Inflammatory macrophage treated with lipopolysaccharide for 4 hours (primary cell): ENCODE results near the gene NUFIP2.
A peak's percentile ranks its signal among the peaks of the same experiment; 100 is the strongest.
"Not testable (repeated sequence)": the region's sequence is repeated elsewhere in the genome, so short reads cannot be mapped to it uniquely, and the experiment has no call there.

ENCODE experiments used
- DNase-seq: peaks from one replicate; pipeline ENCODE4 v3.0.0-alpha.2; 2020

Gene NUFIP2

DNA sequence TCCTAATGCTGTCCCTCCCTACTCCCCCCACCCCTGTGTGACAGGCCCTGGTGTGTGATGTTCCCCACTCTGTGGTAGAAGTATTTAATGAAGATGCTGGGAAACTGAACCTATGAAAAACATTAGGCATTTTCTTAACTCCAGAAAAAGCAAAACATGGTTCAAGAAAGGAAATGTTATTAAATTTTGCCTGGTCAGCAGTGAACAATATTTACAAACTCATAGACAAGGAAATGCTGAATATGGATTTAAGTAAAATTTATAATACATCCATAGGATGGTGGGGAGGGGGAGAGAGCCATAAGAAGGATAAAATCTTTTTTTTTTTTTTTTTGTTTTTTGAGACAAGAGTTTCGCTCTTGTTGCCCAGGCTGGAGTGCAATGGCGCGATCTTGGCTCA is 58.0 kb downstream of the NUFIP2 start:
- no peak for DNase-seq

- DNase-seq, result peak; percentile 64
Measured at GRCh38 chr17:29234972-29235371, 59.0 kb downstream of the NUFIP2 start.

DNA sequence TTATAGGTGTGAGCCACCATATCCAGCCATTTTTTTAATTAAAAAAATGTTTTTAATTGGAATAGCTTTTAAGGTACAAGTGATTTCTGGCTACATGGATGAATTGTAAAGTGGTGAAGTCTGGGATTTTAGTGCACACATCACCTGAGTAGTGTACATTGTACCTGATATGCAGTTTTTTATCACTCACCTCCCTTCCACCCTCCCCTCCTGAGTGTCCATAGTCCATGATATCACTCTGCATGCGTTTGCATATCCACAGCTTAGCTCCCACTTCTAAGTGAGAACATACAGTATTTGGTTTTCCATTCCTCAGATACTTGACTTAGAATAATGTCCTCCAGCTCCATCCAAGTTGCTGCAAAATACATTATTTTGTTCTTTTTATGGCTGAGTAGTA is 60.6 kb downstream of the NUFIP2 start:
- no peak for DNase-seq

DNA sequence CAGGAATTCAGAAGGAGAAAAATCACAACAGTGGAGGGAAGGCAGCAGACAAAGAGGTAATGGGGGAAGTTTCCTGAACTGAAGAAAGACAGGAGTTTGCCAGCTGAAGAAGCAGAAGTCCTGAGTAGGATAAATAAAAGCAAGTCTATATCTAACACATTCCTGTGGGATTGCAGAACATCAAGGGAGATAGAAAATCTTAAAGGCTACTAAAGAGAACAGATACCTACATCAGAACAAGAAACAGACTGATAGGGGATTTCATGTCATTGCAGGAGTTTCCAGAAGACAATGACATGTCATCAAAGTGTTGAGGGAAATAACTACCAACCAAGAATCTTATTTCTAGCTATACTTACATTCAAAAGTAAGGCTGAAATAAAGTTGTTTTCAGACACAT is 68.6 kb downstream of the NUFIP2 start:
- DNase-seq, result peak; percentile 37

DNA sequence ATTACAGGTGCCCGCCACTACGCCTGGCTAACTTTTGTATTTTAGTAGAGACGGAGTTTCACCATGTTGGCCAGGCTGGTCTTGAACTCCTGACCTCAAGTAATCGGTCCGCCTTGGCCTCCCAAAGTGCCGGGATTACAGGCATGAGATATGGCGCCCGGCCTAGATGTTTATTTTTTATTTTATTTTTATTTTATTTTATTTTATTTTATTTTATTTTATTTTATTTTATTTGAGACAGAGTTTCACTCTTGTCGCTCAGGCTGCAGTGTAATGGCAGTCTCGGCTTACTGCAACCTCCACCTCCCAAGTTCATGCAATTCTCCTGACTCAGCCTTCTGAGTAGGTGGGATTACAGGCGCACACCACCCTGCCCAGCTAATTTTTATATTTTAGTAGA is 72.6 kb downstream of the NUFIP2 start:
- not testable (repeated sequence) for DNase-seq

- DNase-seq, result peak; percentile 75
Measured at GRCh38 chr17:29219378-29220047, 74.4 kb downstream of the NUFIP2 start.

- no peak for DNase-seq
Measured at GRCh38 chr17:29216856-29217255, 77.1 kb downstream of the NUFIP2 start.

GRCh38 chr17:29216181-29216580 is 77.8 kb downstream of the NUFIP2 start:
- no peak for DNase-seq

DNA sequence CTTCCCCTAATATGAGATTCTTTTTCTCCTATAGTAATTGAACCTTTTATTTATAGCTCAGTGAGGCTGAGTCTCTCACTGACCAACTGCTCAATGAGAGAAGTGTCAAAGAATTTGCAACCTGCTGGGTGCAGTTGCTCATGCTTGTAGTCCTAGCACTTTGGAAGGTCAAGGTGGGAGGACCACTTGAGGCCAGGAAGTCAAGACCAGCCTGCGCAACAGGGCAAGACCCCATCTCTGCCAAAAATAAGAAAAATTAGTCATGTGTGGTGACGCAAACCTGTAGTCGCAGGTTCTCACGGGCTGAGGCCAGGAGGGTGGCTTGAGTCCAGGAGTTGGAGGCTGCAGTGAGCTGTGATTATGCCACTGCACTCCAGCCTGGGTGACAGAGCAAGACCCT is 78.2 kb downstream of the NUFIP2 start:
- no peak for DNase-seq

DNA sequence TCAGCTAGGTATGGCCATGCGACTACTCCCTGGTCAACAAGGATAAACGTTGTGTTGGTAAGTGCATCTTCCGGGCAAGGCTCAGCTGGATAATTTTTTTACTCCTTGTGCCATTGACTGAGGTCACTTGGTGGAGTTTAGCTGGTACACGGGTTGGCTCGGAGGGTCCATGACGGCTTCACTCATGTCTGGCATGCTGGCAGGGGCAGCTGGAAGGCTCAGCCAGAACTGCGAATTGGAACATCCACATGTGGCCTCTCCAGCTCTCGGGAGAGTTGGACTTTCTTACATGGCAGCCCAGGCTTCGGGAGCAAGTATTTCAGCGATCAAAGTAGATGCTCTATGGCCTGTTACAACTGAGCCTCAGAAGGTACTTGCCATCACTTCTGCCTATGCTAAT is 78.8 kb downstream of the NUFIP2 start:
- DNase-seq, result no peak

GRCh38 chr17:29214215-29215146 is 79.5 kb downstream of the NUFIP2 start:
- peak; percentile 97 for DNase-seq

- DNase-seq, result peak; percentile 92
Measured at GRCh38 chr17:29212681-29213121, 81.2 kb downstream of the NUFIP2 start.

DNA sequence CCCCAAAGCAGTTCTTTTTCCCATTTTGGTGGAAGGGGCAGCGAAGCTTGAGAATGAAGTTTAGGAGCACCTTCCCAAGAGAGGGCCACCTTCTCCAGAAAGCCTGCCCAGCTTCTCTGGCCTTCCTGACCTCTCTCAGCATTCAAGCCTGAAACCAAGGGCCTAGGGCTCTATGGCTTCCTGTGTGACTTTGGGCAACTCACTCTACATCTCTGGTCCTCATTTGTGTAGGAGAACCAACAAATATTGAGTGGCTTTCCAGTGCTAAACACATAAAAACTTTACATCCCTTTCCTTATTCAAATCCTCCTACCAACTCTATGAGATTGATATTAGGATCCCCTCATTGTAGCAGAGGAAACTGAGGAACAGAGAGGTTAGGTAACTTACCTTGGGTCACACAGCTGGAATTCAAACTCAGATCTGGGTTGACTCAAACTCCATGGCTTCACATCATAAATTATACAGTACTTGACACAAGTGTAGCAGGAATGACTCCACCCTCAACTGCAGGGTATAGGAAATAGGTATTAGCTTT is 81.8 kb downstream of the NUFIP2 start:
- no peak for DNase-seq

DNA sequence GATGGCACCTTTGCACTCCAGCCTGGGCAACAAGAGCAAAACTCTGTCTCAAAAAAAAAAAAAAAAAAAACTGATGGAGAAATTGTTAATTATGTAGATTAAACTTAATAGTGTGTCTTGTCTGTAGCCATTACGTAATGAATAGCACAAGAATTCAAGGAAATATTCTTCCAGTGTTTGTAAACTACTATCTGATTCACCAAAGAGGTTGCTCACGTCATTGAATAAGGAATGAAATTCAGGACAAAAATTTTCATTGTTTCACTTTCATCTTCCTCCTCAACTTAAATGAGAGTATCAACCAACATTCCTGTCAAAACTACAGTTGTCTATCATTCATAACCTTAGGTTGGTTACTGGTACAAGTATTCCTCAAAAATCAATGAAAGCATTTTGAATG is 83.1 kb downstream of the NUFIP2 start:
- DNase-seq, result peak; percentile 91

DNA sequence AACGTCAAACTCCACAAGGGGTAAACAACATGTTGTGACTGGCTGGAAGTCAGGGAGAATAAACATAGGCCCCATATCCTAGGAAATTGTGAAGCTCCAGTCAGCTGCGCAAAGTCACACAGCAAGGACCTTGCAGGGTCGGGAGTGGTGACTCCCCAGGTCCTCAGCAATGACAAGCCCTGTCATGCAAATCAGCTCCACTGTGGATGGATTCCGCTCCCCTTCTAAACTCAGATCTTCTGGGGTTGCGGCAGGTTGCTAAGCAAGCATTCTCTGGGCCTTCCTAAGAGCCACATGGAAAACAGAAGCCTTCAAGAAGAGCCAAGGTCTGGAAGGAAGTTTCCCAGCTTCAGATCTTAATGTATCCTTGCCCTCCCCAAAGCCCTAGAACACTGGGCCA is 84.9 kb downstream of the NUFIP2 start:
- no peak for DNase-seq

DNA sequence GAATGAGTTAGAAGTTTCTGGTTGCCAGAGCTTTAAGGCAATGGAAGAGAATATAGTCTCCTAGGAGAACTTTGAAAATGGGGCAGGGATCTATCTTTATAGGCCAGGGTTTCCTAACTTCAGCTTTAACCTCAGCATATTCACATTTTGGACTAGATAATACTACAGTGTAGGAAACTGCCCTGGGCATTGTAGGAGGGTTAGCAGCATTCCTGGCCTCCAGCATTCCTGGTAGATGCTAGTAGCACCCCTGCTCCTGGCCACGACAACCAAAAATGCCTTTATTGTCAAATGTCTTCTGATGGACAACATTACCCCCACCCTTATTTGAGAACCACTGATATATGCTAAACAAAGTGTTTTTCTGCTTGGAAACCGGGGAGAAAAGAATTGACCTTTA is 86.0 kb downstream of the NUFIP2 start:
- no peak for DNase-seq
